ENCODE measurements around the gene CDADC1. TPM values are rescaled to one million over a fixed set of nuclear protein-coding genes. Genes with fewer than 3 reads are reported as not detected.

CDADC1 gene
- total and polyA plus RNA-seq, 2 of the 13 experiments (the other 11 are each of a cell fraction or from before 2014, with no cell fraction given) = 2.4 to 9.0 TPM

- TF ChIP-seq, protein P1, sequence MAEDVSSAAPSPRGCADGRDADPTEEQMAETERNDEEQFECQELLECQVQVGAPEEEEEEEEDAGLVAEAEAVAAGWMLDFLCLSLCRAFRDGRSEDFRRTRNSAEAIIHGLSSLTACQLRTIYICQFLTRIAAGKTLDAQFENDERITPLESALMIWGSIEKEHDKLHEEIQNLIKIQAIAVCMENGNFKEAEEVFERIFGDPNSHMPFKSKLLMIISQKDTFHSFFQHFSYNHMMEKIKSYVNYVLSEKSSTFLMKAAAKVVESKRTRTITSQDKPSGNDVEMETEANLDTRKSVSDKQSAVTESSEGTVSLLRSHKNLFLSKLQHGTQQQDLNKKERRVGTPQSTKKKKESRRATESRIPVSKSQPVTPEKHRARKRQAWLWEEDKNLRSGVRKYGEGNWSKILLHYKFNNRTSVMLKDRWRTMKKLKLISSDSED (CRISPR knock-in tag; IDR thresholded peaks at IDR 0.05) = peak; percentile 66; the same call in 1 of the 2 replicates
- TF ChIP-seq POGZ (CRISPR knock-in tag; IDR thresholded peaks at IDR 0.05) = peak; percentile 28; the same call in 1 of the 2 replicates
- TF ChIP-seq RNF2 (conservative IDR thresholded peaks at IDR 0.05; ENCODE audit: low read depth) = peak; percentile 73; the same call in 1 of the 2 replicates
- TF ChIP-seq TMF1 (CRISPR knock-in tag; IDR thresholded peaks at IDR 0.05; ENCODE audit: low read depth) = peak; percentile 57; the same call in 1 of the 2 replicates
- TF ChIP-seq ZNF574 (CRISPR knock-in tag; IDR thresholded peaks at IDR 0.05) = peak; percentile 45
- TF ChIP-seq POLR2G (IDR thresholded peaks at IDR 0.05; ENCODE audit: low read depth, low read length) = peak; percentile 58
- no peak for TF ChIP-seq HNF1A (IDR thresholded peaks at IDR 0.05; ENCODE audit: low read depth)
- TF ChIP-seq HNF1A (CRISPR knock-in tag; IDR thresholded peaks at IDR 0.05; ENCODE audit: borderline replicate concordance) = peak; percentile 42; the same call in 1 of the 2 replicates
- peak; percentile 39; the same call in 1 of the 2 replicates for TF ChIP-seq ZNF788 (CRISPR knock-in tag; IDR thresholded peaks at IDR 0.05; ENCODE audit: borderline replicate concordance)
- TF ChIP-seq NR2C2 (CRISPR knock-in tag; IDR thresholded peaks at IDR 0.05; ENCODE audit: borderline replicate concordance) = peak; percentile 43
- TF ChIP-seq, protein P2, sequence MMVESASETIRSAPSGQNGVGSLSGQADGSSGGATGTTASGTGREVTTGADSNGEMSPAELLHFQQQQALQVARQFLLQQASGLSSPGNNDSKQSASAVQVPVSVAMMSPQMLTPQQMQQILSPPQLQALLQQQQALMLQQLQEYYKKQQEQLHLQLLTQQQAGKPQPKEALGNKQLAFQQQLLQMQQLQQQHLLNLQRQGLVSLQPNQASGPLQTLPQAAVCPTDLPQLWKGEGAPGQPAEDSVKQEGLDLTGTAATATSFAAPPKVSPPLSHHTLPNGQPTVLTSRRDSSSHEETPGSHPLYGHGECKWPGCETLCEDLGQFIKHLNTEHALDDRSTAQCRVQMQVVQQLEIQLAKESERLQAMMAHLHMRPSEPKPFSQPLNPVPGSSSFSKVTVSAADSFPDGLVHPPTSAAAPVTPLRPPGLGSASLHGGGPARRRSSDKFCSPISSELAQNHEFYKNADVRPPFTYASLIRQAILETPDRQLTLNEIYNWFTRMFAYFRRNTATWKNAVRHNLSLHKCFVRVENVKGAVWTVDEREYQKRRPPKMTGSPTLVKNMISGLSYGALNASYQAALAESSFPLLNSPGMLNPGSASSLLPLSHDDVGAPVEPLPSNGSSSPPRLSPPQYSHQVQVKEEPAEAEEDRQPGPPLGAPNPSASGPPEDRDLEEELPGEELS (CRISPR knock-in tag; IDR thresholded peaks at IDR 0.05) = no peak; the same call in 1 of the 2 replicates
- TF ChIP-seq NR1H2 (CRISPR knock-in tag; IDR thresholded peaks at IDR 0.05; ENCODE audit: borderline replicate concordance, low read depth) = 0 out of 2 replicates have a peak, but pooled peaks have one; percentile 22
- TF ChIP-seq ZNF83 (CRISPR knock-in tag; IDR thresholded peaks at IDR 0.05; ENCODE audit: borderline replicate concordance) = no peak
- 0 out of 2 replicates have a peak, but pooled peaks have one; percentile 37 for TF ChIP-seq ZNF263 (CRISPR knock-in tag; IDR thresholded peaks at IDR 0.05)
- TF ChIP-seq, protein P3, sequence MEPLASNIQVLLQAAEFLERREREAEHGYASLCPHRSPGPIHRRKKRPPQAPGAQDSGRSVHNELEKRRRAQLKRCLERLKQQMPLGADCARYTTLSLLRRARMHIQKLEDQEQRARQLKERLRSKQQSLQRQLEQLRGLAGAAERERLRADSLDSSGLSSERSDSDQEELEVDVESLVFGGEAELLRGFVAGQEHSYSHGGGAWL (CRISPR knock-in tag; IDR thresholded peaks at IDR 0.05) = 0 out of 2 replicates have a peak, but pooled peaks have one; percentile 43
- no peak; the same call in 1 of the 2 replicates for TF ChIP-seq DR1 (CRISPR knock-in tag; IDR thresholded peaks at IDR 0.05)
Measured at GRCh38 chr13:49220036-49220855, 27.5 kb upstream of the CDADC1 start, which contains the start of gene MLNR (continued).

All from HepG2 (cell line).